Prostate gland (tissue), 2 donors: Measurements from ENCODE around the gene SBK2. TPM values are rescaled to one million over a fixed set of nuclear protein-coding genes. Genes with fewer than 3 reads are reported as not detected.

Experiments
- DNase-seq: peaks from one replicate; pipeline ENCODE4 v3.0.0-alpha.2; 2019; ENCODE audit warnings: low spot score
- H3K27ac ChIP-seq, 2 donors: fragments of 200-600 bp; sonication (generic); 2 replicates each; pipeline ENCODE4 v1.5.1; 2017 to 2019
- H3K27me3 ChIP-seq: fragments of 200-600 bp; sonication (generic); replicated peaks from 2 replicates; pipeline ENCODE4 v1.5.1; 2019; ENCODE audit not compliant: insufficient read depth
- H3K36me3 ChIP-seq, 2 donors: fragments of 200-600 bp; sonication (generic); 1 replicate in 1 of 2; 2 replicates in 1 of 2; pipeline versions ENCODE4 v1.5.1 to v1.8.1; 2017 to 2019
- H3K4me1 ChIP-seq: fragments of 200-600 bp; sonication (generic); replicated peaks from 2 replicates; pipeline ENCODE4 v1.5.1; 2019
- H3K4me3 ChIP-seq, 2 donors: fragments of 200-600 bp; sonication (generic); 2 replicates each; pipeline ENCODE4 v1.5.1; 2017 to 2019
- H3K9me3 ChIP-seq: fragments of 200-600 bp; sonication (generic); 2 replicates; pipeline ENCODE4 v1.5.1; 2017
- CTCF ChIP-seq, 4 experiments: fragments of 200-600 bp in 2 of 4; fragments of 450-650 bp in 2 of 4; sonication (generic) in 2 of 4; IDR thresholded peaks; 1 replicate in 3 of 4; 2 replicates in 1 of 4; pipeline ENCODE4 v1.5.1; 2016 to 2019; ENCODE audit warnings: antibody characterized with exemption in 4 of 4, mild to moderate bottlenecking in 2 of 4, moderate library complexity in 2 of 4
- POLR2A ChIP-seq: fragments of 450-650 bp; IDR thresholded peaks from one replicate; pipeline ENCODE4 v1.6.1; 2016; ENCODE audit warnings: antibody characterized with exemption, mild to moderate bottlenecking
- POLR2AphosphoS5 ChIP-seq: sonication (generic); formaldehyde crosslinking; IDR thresholded peaks from one replicate; pipeline ENCODE4 v1.6.1; 2017; ENCODE audit warnings: antibody characterized with exemption
- WGBS: methylation state at CpG from one replicate; pipeline ENCODE4 v1.1.5; 2018; 5-methylcytosine and 5-hydroxymethylcytosine counted together
- intact Hi-C: fragments of 100-400 bp; cut with DNase I; formaldehyde crosslinking; loops from one replicate; pipeline ENCODE4 v1.14.2; 2022
- total RNA-seq, 2 donors: library from RNA; depleted of rRNA; stranded (reverse); fragments of >200 nt; gene quantifications; one replicate each; pipeline ENCODE4 v1.1.0, GENCODE V29; 2016

Gene SBK2
- total RNA-seq, 2 donors from 2014 or later, result not detected

GRCh38 chr19:55490478-55491432 is 46.2 kb downstream of the SBK2 start:
- H3K27ac ChIP-seq, result no peak overlapping the region
- no peaks in the 10 kb centered on the region for H3K27me3 ChIP-seq
- no peaks in the 10 kb centered on the region for H3K9me3 ChIP-seq
- WGBS, result 76% methylated on average over 50 of the region's 52 CpGs
- TF ChIP-seq CTCF (IDR thresholded peaks at IDR 0.05), result no peak
- no peak for TF ChIP-seq POLR2A
- TF ChIP-seq POLR2AphosphoS5, result no peak
- H3K4me1 ChIP-seq, result no peaks in the 10 kb centered on the region
- intact Hi-C loops, result no loop called here
- DNase-seq, result no peak
- H3K36me3 ChIP-seq, result no peaks in the 10 kb centered on the region
- H3K4me3 ChIP-seq, result no peak overlapping the region

GRCh38 chr19:55489711-55490477 is 47.0 kb downstream of the SBK2 start:
- DNase-seq, result no peak
- H3K27ac ChIP-seq, result no peak overlapping the region
- TF ChIP-seq POLR2A (no peak), POLR2AphosphoS5 (no peak), CTCF (IDR thresholded peaks at IDR 0.05) (no peak)
- H3K9me3 ChIP-seq, result no peaks in the 10 kb centered on the region
- no peaks in the 10 kb centered on the region for H3K27me3 ChIP-seq
- intact Hi-C loops, result no loop called here
- 59% methylated on average over 12 of the region's 21 CpGs for WGBS
- H3K4me1 ChIP-seq, result no peaks in the 10 kb centered on the region
- H3K4me3 ChIP-seq, result no peak overlapping the region
- no peaks in the 10 kb centered on the region for H3K36me3 ChIP-seq

GRCh38 chr19:55488986-55489710 is 47.8 kb downstream of the SBK2 start:
- no peak overlapping the region for H3K27ac ChIP-seq
- TF ChIP-seq POLR2A (no peak), POLR2AphosphoS5 (no peak), CTCF (IDR thresholded peaks at IDR 0.05) (no peak)
- H3K27me3 ChIP-seq, result no peaks in the 10 kb centered on the region
- intact Hi-C loops, result no loop called here
- no peaks in the 10 kb centered on the region for H3K9me3 ChIP-seq
- H3K4me1 ChIP-seq, result peaks cover 4% of the 10 kb centered on the region
- H3K4me3 ChIP-seq, result no peak overlapping the region
- no peaks in the 10 kb centered on the region for H3K36me3 ChIP-seq
- 50% methylated on average over 31 of the region's 36 CpGs for WGBS
- DNase-seq, result no peak

- WGBS, result 17% methylated on average over 19 of the region's 21 CpGs
- Histone ChIP-seq H3K4me1 (peaks cover 4% of the 10 kb centered on the region), H3K4me3 (no peak within 1 kb of the TSS), H3K27ac (peak within 1 kb of the TSS in 1 of 2 donors; percentile 65), H3K9me3 (no peaks in the 10 kb centered on the region), H3K27me3 (no peaks in the 10 kb centered on the region), H3K36me3 (peaks cover 0 to 2% of the 10 kb centered on the region in 2 donors)
- TF ChIP-seq POLR2A (no peak), POLR2AphosphoS5 (no peak), CTCF (IDR thresholded peaks at IDR 0.05) (no peak)
- DNase-seq, result no peak
- intact Hi-C loops, result no loop called here
Measured at GRCh38 chr19:55487924-55488687, 48.8 kb downstream of the SBK2 start, which contains the start of gene SSC5D. Gene SSC5D, plus strand, starts transcription at chr19:55488436. Its CDS starts 154 bp downstream, at chr19:55488590.
